Vagina (tissue), 2 donors: ENCODE measurements around the gene ABR.

ENCODE experiments used
- POLR2A ChIP-seq, 2 donors: fragments of 450-650 bp; IDR thresholded peaks; one replicate each; pipeline ENCODE4 v1.6.1; 2017; ENCODE audit warnings: antibody characterized with exemption in 2 of 2, mild to moderate bottlenecking in 2 of 2, moderate library complexity in 2 of 2
- TF ChIP-seq, protein P1 (sequence below), 3 experiments: fragments of 450-650 bp in 2 of 3; fragments of 200-600 bp in 1 of 3; sonication (generic) in 1 of 3; IDR thresholded peaks; one replicate each; pipeline ENCODE4 v1.5.1; 2017 to 2019; ENCODE audit warnings: antibody characterized with exemption in 3 of 3, mild to moderate bottlenecking in 2 of 3, moderate library complexity in 2 of 3

DNA sequence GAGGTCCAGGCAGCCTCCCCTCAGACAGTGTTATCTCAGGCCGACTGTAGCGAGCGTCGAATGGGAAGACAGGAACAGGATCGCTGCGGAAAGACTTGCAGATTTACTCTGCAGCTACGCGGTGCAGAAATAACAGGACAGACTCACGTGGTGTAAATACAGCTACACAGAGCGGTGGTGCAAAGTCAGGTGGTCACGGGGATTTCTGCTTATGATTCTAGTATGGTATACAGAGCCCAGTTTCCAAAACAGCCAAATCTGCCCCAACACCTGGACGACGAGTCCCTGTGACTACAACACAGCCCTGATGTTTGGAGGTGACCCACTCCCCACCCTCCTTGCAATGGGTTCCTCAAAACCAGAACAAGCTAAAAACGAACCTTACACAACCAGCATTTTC is 40.6 kb upstream of the ABR start:
- TF ChIP-seq, protein P1, sequence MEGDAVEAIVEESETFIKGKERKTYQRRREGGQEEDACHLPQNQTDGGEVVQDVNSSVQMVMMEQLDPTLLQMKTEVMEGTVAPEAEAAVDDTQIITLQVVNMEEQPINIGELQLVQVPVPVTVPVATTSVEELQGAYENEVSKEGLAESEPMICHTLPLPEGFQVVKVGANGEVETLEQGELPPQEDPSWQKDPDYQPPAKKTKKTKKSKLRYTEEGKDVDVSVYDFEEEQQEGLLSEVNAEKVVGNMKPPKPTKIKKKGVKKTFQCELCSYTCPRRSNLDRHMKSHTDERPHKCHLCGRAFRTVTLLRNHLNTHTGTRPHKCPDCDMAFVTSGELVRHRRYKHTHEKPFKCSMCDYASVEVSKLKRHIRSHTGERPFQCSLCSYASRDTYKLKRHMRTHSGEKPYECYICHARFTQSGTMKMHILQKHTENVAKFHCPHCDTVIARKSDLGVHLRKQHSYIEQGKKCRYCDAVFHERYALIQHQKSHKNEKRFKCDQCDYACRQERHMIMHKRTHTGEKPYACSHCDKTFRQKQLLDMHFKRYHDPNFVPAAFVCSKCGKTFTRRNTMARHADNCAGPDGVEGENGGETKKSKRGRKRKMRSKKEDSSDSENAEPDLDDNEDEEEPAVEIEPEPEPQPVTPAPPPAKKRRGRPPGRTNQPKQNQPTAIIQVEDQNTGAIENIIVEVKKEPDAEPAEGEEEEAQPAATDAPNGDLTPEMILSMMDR (IDR thresholded peaks at IDR 0.05) = no peak
- no peak for TF ChIP-seq POLR2A (IDR thresholded peaks at IDR 0.05)
